Adrenal gland (tissue), 5 donors: Measurements from ENCODE around the gene RAD23B.

Source experiments
- CTCF ChIP-seq, 6 experiments: fragments of 450-650 bp in 4 of 6; fragments of 200-600 bp in 2 of 6; sonication (generic) in 1 of 6; IDR thresholded peaks; 1 replicate in 5 of 6; 2 replicates in 1 of 6; pipeline versions ENCODE4 v1.5.1 to v1.8.0; 2016 to 2021; ENCODE audit warnings: antibody characterized with exemption in 6 of 6, mild to moderate bottlenecking in 2 of 6, moderate library complexity in 1 of 6
- POLR2A ChIP-seq, 2 donors: fragments of 450-650 bp; IDR thresholded peaks; one replicate each; pipeline ENCODE4 v1.6.1; 2017; ENCODE audit warnings: antibody characterized with exemption in 2 of 2, mild to moderate bottlenecking in 2 of 2, moderate library complexity in 1 of 2
- donor health status: DM: no; HTN: no; CAD: no.

- TF ChIP-seq POLR2A (IDR thresholded peaks at IDR 0.05) (no peak), CTCF (IDR thresholded peaks at IDR 0.05) (no peak)
These were observed 22.5 kb upstream of the RAD23B start for GRCh38 chr9:107260437-107261081.
